H9 (cell line): ENCODE data around the gene GAS5. TPM values are rescaled to one million over a fixed set of nuclear protein-coding genes. Genes with fewer than 3 reads are reported as not detected.
A peak's percentile ranks its signal among the peaks of the same experiment; 100 is the strongest.

ENCODE experiments used
- DNase-seq: peaks from one replicate; pipeline ENCODE4 v3.0.0-alpha.2; 2017
- H2AFZ ChIP-seq: one replicate; pipeline ENCODE4 v1.6.1; 2013; ENCODE audit warnings: mild to moderate bottlenecking, low read length, control low read depth, moderate library complexity
- H2AK5ac ChIP-seq: 2 replicates; pipeline ENCODE4 v1.6.1; 2013; ENCODE audit warnings: low read length, control low read depth, mixed read lengths; ENCODE audit not compliant: insufficient read length
- H2BK120ac ChIP-seq: one replicate; pipeline ENCODE4 v1.6.1; 2013; ENCODE audit warnings: low read depth, mild to moderate bottlenecking, low read length, control low read depth, inconsistent platforms; ENCODE audit not compliant: poor library complexity, severe bottlenecking
- H2BK12ac ChIP-seq: 2 replicates; pipeline ENCODE4 v1.6.1; 2013; ENCODE audit warnings: low read length, control low read depth, mixed read lengths, low read depth; ENCODE audit not compliant: insufficient read length
- H2BK15ac ChIP-seq: 2 replicates; pipeline ENCODE4 v1.6.1; 2013; ENCODE audit warnings: low read depth, low read length, control low read depth
- H2BK20ac ChIP-seq: one replicate; pipeline ENCODE4 v1.6.1; 2013; ENCODE audit warnings: low read depth, mild to moderate bottlenecking, low read length, control low read depth, inconsistent platforms; ENCODE audit not compliant: poor library complexity, severe bottlenecking
- H2BK5ac ChIP-seq: 2 replicates; pipeline ENCODE4 v1.6.1; 2013; ENCODE audit warnings: low read length, control low read depth, mixed read lengths; ENCODE audit not compliant: insufficient read length
- H3K14ac ChIP-seq: 2 replicates; pipeline ENCODE4 v1.6.1; 2013; ENCODE audit warnings: low read length, control low read depth; ENCODE audit not compliant: insufficient read depth
- H3K18ac ChIP-seq: 2 replicates; pipeline ENCODE4 v1.6.1; 2013; ENCODE audit warnings: low read depth, mild to moderate bottlenecking, mixed read lengths, low read length, control low read depth; ENCODE audit not compliant: insufficient read length
- H3K23ac ChIP-seq: 2 replicates; pipeline ENCODE4 v1.6.1; 2013; ENCODE audit warnings: low read length, control low read depth, mixed read lengths, low read depth; ENCODE audit not compliant: insufficient read length
- H3K23me2 ChIP-seq: 2 replicates; pipeline ENCODE4 v1.6.1; 2013; ENCODE audit warnings: low read depth, mild to moderate bottlenecking, mixed read lengths, low read length, control low read depth; ENCODE audit not compliant: insufficient read length, poor library complexity, severe bottlenecking
- H3K27ac ChIP-seq: 2 replicates; pipeline ENCODE4 v1.5.1; 2013; ENCODE audit warnings: low read length, control low read depth, mixed read lengths, low read depth; ENCODE audit not compliant: insufficient read length
- H3K27me3 ChIP-seq: 2 replicates; pipeline ENCODE4 v1.6.1; 2013; ENCODE audit warnings: low read length, control low read depth, inconsistent platforms; ENCODE audit not compliant: insufficient read depth
- H3K4ac ChIP-seq: 2 replicates; pipeline ENCODE4 v1.6.1; 2013; ENCODE audit warnings: low read depth, mild to moderate bottlenecking, control low read depth, inconsistent platforms, low read length, moderate library complexity
- H3K4me1 ChIP-seq: 2 replicates; pipeline ENCODE4 v1.6.1; 2013; ENCODE audit warnings: low read length, control low read depth, inconsistent platforms; ENCODE audit not compliant: insufficient read depth
- H3K4me2 ChIP-seq: 2 replicates; pipeline ENCODE4 v1.6.1; 2013; ENCODE audit warnings: low read length, control low read depth, mixed read lengths; ENCODE audit not compliant: insufficient read length, insufficient read depth
- H3K56ac ChIP-seq: 2 replicates; pipeline ENCODE4 v1.6.1; 2013; ENCODE audit warnings: low read depth, mild to moderate bottlenecking, mixed read lengths, low read length, control low read depth; ENCODE audit not compliant: insufficient read length
- H3K79me1 ChIP-seq: 2 replicates; pipeline ENCODE4 v1.6.1; 2013; ENCODE audit warnings: low read depth, mild to moderate bottlenecking, moderate library complexity, low read length, control low read depth, inconsistent platforms; ENCODE audit not compliant: insufficient read depth, poor library complexity, severe bottlenecking
- H3K79me2 ChIP-seq: 2 replicates; pipeline ENCODE4 v1.6.1; 2013; ENCODE audit warnings: low read length, control low read depth, inconsistent platforms; ENCODE audit not compliant: insufficient read depth
- H3K9ac ChIP-seq: 2 replicates; pipeline ENCODE4 v1.6.1; 2013; ENCODE audit warnings: low read length, control low read depth, mixed read lengths; ENCODE audit not compliant: insufficient read length; ENCODE audit errors: extremely low read depth
- H3K9me3 ChIP-seq: one replicate; pipeline ENCODE4 v1.6.1; 2013; ENCODE audit warnings: low read depth, low read length, inconsistent platforms; ENCODE audit not compliant: control insufficient read depth
- H3T11ph ChIP-seq: one replicate; pipeline ENCODE4 v1.6.1; 2013; ENCODE audit warnings: mild to moderate bottlenecking, low read length, control low read depth, inconsistent platforms
- H4K20me1 ChIP-seq: one replicate; pipeline ENCODE4 v1.6.1; 2013; ENCODE audit not compliant: control insufficient read depth, insufficient read length, insufficient read depth
- H4K5ac ChIP-seq: 2 replicates; pipeline ENCODE4 v1.6.1; 2013; ENCODE audit warnings: low read depth, mild to moderate bottlenecking, mixed read lengths, low read length, control low read depth; ENCODE audit not compliant: insufficient read length
- H4K8ac ChIP-seq: replicated peaks from 2 replicates; pipeline ENCODE4 v1.6.1; 2013; ENCODE audit warnings: low read length, control low read depth, mixed read lengths, low read depth; ENCODE audit not compliant: insufficient read length
- H4K91ac ChIP-seq: 2 replicates; pipeline ENCODE4 v1.6.1; 2013; ENCODE audit warnings: low read depth, mild to moderate bottlenecking, moderate library complexity, mixed read lengths, low read length, control low read depth; ENCODE audit not compliant: insufficient read length
- H3K27ac Mint-ChIP-seq, 3 experiments: 2 replicates in 2 of 3; 3 replicates in 1 of 3; pipeline ENCODE4 v1.8.0; 2020 to 2021; ENCODE audit warnings: mixed read lengths in 3 of 3, mild to moderate bottlenecking in 1 of 3, moderate library complexity in 1 of 3
- H3K27me3 Mint-ChIP-seq: 2 replicates; pipeline ENCODE4 v1.8.0; 2021; ENCODE audit warnings: low read depth, mild to moderate bottlenecking, moderate library complexity, mixed read lengths
- H3K36me3 Mint-ChIP-seq, 3 experiments: 2 replicates in 2 of 3; 3 replicates in 1 of 3; pipeline ENCODE4 v1.8.0; 2020 to 2021; ENCODE audit warnings: low read depth in 3 of 3, mixed read lengths in 3 of 3; ENCODE audit not compliant: insufficient read depth in 1 of 3
- H3K4me1 Mint-ChIP-seq, 2 experiments: 2 replicates each; pipeline ENCODE4 v1.8.0; 2020; ENCODE audit warnings: mixed read lengths in 2 of 2
- H3K4me3 Mint-ChIP-seq, 2 experiments: 2 replicates in 1 of 2; 3 replicates in 1 of 2; pipeline ENCODE4 v1.8.0; 2020 to 2021; ENCODE audit warnings: mild to moderate bottlenecking in 2 of 2, mixed read lengths in 2 of 2, moderate library complexity in 1 of 2
- H3K9me3 Mint-ChIP-seq, 2 experiments: 2 replicates in 1 of 2; 3 replicates in 1 of 2; pipeline ENCODE4 v1.8.0; 2020; ENCODE audit warnings: mild to moderate bottlenecking in 2 of 2, mixed read lengths in 2 of 2, moderate library complexity in 1 of 2
- WGBS: extraction: QIAGEN DNeasy Blood & Tissue Kit; methylation state at CpG from one replicate; pipeline ENCODE4 v1.1.7; 2013; ENCODE audit warnings: missing lambda C conversion rate, low lambda C conversion rate, mixed read lengths; ENCODE audit not compliant: insufficient read length; ENCODE audit errors: extremely low coverage; 5-methylcytosine and 5-hydroxymethylcytosine counted together
- total RNA-seq: library from RNA; stranded (reverse); gene quantifications from 2 replicates; pipeline ENCODE4 v1.2.1, GENCODE V29; 2021
- TF ChIP-seq, protein P1 (sequence below): fragments of 200-600 bp; sonication (generic); conservative IDR thresholded peaks from 3 replicates; pipeline ENCODE4 v1.8.0; 2021; ENCODE audit warnings: antibody characterized with exemption, mild to moderate bottlenecking

GAS5 gene
- total RNA-seq, 1 experiment from 2014 or later = 690 TPM

DNA sequence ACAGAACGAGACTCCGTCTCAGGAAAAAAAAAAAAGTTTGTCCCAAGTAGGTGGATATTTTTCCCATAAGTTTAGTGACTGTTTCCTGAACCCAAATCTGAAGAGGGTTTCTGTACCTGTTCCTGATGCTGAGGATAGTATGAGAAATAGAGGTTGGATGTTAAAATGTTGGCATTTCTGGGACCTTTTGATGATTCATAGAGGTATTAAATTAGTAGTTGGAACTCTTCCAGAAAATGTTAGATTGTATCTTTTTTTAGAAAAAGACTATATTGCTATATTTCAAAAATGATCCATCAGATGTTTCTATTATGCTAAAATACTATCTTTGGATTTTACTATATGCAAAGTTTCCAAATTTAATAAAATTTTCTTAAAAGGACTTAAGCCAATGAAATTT lies 40.2 kb downstream of the GAS5 start:
- H3K4me1 ChIP-seq = no peaks in the 10 kb centered on the region; the same call in 1 of the 2 replicates
- no peak overlapping the region for H3K18ac ChIP-seq
- H3K79me2 ChIP-seq = peaks cover 9% of the 10 kb centered on the region; the same call in 1 of the 2 replicates
- H3K14ac ChIP-seq = no peak overlapping the region
- no peak overlapping the region for H3K4ac ChIP-seq
- H4K5ac ChIP-seq = no peak overlapping the region
- no CpG with 5 or more reads among the region's 2 CpGs for WGBS
- Mint-ChIP-seq H3K4me3 (no peak overlapping the region), H3K27me3 (no peaks in the 10 kb centered on the region), H3K9me3 (no peaks in the 10 kb centered on the region), H3K36me3 (peaks cover 14 to 31% (median 24%) of the 10 kb centered on the region in 3 experiments; a peak in 6 of 7 replicates), H3K4me1 (peaks cover 11 to 16% of the 10 kb centered on the region in 2 experiments), H3K27ac (0 out of 7 replicates have a peak overlapping the region, but pooled peaks of 1 of the 3 experiments have one; percentile 15)
- H2BK120ac ChIP-seq = no peak overlapping the region
- H2BK20ac ChIP-seq = no peak overlapping the region
- no peak overlapping the region for H3K56ac ChIP-seq
- DNase-seq = no peak
- H3K79me1 ChIP-seq = peaks cover under 1% of the 10 kb centered on the region
- H2BK5ac ChIP-seq = no peak overlapping the region
- H3K27me3 ChIP-seq = no peaks in the 10 kb centered on the region
- H3K23me2 ChIP-seq = peaks cover 7% of the 10 kb centered on the region
- H3K9ac ChIP-seq = no peak overlapping the region
- no peak overlapping the region for H3K4me2 ChIP-seq
- H3K23ac ChIP-seq = no peak overlapping the region
- no peak overlapping the region for H4K8ac ChIP-seq
- no peak overlapping the region for H2BK15ac ChIP-seq
- no peak overlapping the region for H3T11ph ChIP-seq
- H3K27ac ChIP-seq = no peak overlapping the region
- H3K9me3 ChIP-seq = no peaks in the 10 kb centered on the region
- no peaks in the 10 kb centered on the region for H4K20me1 ChIP-seq
- no peak overlapping the region for H2BK12ac ChIP-seq
- TF ChIP-seq, protein P1, sequence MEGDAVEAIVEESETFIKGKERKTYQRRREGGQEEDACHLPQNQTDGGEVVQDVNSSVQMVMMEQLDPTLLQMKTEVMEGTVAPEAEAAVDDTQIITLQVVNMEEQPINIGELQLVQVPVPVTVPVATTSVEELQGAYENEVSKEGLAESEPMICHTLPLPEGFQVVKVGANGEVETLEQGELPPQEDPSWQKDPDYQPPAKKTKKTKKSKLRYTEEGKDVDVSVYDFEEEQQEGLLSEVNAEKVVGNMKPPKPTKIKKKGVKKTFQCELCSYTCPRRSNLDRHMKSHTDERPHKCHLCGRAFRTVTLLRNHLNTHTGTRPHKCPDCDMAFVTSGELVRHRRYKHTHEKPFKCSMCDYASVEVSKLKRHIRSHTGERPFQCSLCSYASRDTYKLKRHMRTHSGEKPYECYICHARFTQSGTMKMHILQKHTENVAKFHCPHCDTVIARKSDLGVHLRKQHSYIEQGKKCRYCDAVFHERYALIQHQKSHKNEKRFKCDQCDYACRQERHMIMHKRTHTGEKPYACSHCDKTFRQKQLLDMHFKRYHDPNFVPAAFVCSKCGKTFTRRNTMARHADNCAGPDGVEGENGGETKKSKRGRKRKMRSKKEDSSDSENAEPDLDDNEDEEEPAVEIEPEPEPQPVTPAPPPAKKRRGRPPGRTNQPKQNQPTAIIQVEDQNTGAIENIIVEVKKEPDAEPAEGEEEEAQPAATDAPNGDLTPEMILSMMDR = no peak
- no peak overlapping the region for H4K91ac ChIP-seq
- no peak overlapping the region for H2AFZ ChIP-seq
- no peak overlapping the region for H2AK5ac ChIP-seq
